ENCODE data around the gene LAMA3. TPM values are rescaled to one million over a fixed set of nuclear protein-coding genes. Genes with fewer than 3 reads are reported as not detected.

LAMA3 gene
- total RNA-seq, 1 experiment from 2014 or later: 5.6 TPM

- DNase-seq (ENCODE audit: low read depth, low spot score) (no peak), ATAC-seq (no peak)
- intact Hi-C loops (cut with micrococcal nuclease): no loop called here
- no peaks in the 10 kb centered on the region for H3K27me3 ChIP-seq (ENCODE audit: insufficient read depth, low read length)
- H4K20me1 ChIP-seq (ENCODE audit: insufficient read depth): no peaks in the 10 kb centered on the region
- H3K4me3 ChIP-seq (replicated peaks in 1 of 2; ENCODE audit: low read depth in 1 of 2, low read length in 2 of 2): no peak overlapping the region
- ChIA-PET RAD21 (ENCODE audit: low non-redundant PET in 1 of 2, low total read pairs in 2 of 2, uncharacterized antibody in 2 of 2, unreplicated experiment in 2 of 2) (no interaction called here), POLR2A (no interaction called here), CTCF (interaction anchor here (0.8 kb wide), 1 partner anchor 29 kb away, joined by 3 read pairs; no protein-coding TSS in a partner anchor)
- no peaks in the 10 kb centered on the region for H3K9me2 ChIP-seq (ENCODE audit: insufficient read depth)
- H3K4me2 ChIP-seq (ENCODE audit: low read length): no peak overlapping the region
- H3K4me1 ChIP-seq (ENCODE audit: control insufficient read depth in 1 of 2, insufficient read depth in 2 of 2, low read length in 2 of 2): peaks cover 10 to 11% of the 10 kb centered on the region in 2 experiments
- H3K79me2 ChIP-seq (ENCODE audit: insufficient read depth, low read length): no peaks in the 10 kb centered on the region
- no peaks in the 10 kb centered on the region for H3K9me3 ChIP-seq (ENCODE audit: control insufficient read depth in 1 of 2, insufficient read depth in 1 of 2, low read depth in 1 of 2, low read length in 2 of 2)
- H3K27ac ChIP-seq (ENCODE audit: low read depth, low read length): no peak overlapping the region
- TF ChIP-seq EZH2 (IDR thresholded peaks at IDR 0.05) (no peak), FOSL1 (IDR thresholded peaks at IDR 0.05; ENCODE audit: low read depth) (no peak), CBX3 (IDR thresholded peaks at IDR 0.05; ENCODE audit: low read depth) (no peak), TCF7L2 (IDR thresholded peaks at IDR 0.05; ENCODE audit: borderline replicate concordance, extremely low read depth, insufficient read depth, insufficient read length) (no peak), SP1 (IDR thresholded peaks at IDR 0.05; ENCODE audit: low read depth) (no peak), ELF1 (IDR thresholded peaks at IDR 0.05; ENCODE audit: borderline replicate concordance, low read depth) (no peak), POLR2A (IDR thresholded peaks at IDR 0.05; ENCODE audit: borderline replicate concordance, extremely low read depth, insufficient read depth, insufficient read length) (no peak), ZNF274 (IDR thresholded peaks at IDR 0.05; ENCODE audit: low read depth, low read length) (no peak), CEBPB (IDR thresholded peaks at IDR 0.05; ENCODE audit: low read depth) (no peak), ATF3 (IDR thresholded peaks at IDR 0.05) (no peak), RAD21 (IDR thresholded peaks at IDR 0.05; ENCODE audit: low read depth) (no peak), EGR1 (IDR thresholded peaks at IDR 0.05; ENCODE audit: low read depth) (no peak), SRF (IDR thresholded peaks at IDR 0.05; ENCODE audit: low read depth) (no peak), JUND (IDR thresholded peaks at IDR 0.05) (no peak)
- TF ChIP-seq, protein P1, sequence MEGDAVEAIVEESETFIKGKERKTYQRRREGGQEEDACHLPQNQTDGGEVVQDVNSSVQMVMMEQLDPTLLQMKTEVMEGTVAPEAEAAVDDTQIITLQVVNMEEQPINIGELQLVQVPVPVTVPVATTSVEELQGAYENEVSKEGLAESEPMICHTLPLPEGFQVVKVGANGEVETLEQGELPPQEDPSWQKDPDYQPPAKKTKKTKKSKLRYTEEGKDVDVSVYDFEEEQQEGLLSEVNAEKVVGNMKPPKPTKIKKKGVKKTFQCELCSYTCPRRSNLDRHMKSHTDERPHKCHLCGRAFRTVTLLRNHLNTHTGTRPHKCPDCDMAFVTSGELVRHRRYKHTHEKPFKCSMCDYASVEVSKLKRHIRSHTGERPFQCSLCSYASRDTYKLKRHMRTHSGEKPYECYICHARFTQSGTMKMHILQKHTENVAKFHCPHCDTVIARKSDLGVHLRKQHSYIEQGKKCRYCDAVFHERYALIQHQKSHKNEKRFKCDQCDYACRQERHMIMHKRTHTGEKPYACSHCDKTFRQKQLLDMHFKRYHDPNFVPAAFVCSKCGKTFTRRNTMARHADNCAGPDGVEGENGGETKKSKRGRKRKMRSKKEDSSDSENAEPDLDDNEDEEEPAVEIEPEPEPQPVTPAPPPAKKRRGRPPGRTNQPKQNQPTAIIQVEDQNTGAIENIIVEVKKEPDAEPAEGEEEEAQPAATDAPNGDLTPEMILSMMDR (IDR thresholded peaks at IDR 0.05 in 2 of 3, conservative IDR thresholded peaks at IDR 0.05 in 1 of 3; ENCODE audit: borderline replicate concordance in 1 of 3, insufficient read depth in 1 of 3, low read depth in 2 of 3, low read length in 2 of 3): no peak
- TF ChIP-seq, protein P2, sequence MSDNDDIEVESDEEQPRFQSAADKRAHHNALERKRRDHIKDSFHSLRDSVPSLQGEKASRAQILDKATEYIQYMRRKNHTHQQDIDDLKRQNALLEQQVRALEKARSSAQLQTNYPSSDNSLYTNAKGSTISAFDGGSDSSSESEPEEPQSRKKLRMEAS (IDR thresholded peaks at IDR 0.05): no peak
- no peak overlapping the region for H3K9ac ChIP-seq (ENCODE audit: low read length)
- BruUV-seq (replicated peaks): no TSS peak
- H3K36me3 ChIP-seq (ENCODE audit: control insufficient read depth in 1 of 2, insufficient read depth in 2 of 2, low read length in 2 of 2): no peaks in the 10 kb centered on the region
- H2AFZ ChIP-seq (ENCODE audit: low read depth, low read length, poor library complexity, severe bottlenecking): no peak overlapping the region
These were observed 200.7 kb downstream of the LAMA3 start for GRCh38 chr18:23889907-23890306.

Measured in HCT116 (cell line).